Muscle of back (tissue), 11 donors: ENCODE data around the gene MT1B. TPM values are rescaled to one million over a fixed set of nuclear protein-coding genes. Genes with fewer than 3 reads are reported as not detected.
A peak's percentile ranks its signal among the peaks of the same experiment; 100 is the strongest.
"Not testable (repeated sequence)": the region's sequence is repeated elsewhere in the genome, so short reads cannot be mapped to it uniquely, and the experiment has no call there.

Source experiments
- DNase-seq, 3 donors: peaks; one replicate each; pipeline versions ENCODE4 v3.0.0 to v3.0.0-alpha.2; 2013
- polyA plus RNA-seq, 10 donors: library from polyadenylated mRNA; unstranded; fragments of 120-200 nt; gene quantifications; one replicate each; pipeline ENCODE4 v1.2.1, GENCODE V29; 2013; ENCODE audit not compliant: insufficient read length in 10 of 10

MT1B gene
- polyA plus RNA-seq, 10 donors, result 0.38 to 0.46 TPM; not detected in 8

DNA sequence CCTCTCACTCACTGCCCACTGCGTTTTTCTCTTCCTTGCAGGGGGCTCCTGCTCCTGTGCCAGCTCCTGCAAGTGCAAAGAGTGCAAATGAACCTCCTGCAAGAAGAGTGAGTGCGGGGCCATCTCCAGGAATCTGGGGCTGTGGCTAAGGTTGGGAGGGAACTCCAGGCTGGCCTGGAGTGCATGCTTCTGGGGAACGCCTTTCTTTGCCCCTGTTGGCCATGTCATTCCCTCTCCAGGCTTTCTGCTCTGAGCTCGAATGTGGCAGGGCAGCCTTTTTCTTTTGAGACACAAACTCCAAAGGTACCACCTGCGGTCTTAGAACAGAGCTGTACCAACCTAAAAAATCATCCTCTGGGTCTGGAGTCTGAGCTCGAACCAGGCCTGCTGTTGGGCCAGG is 33.5 kb upstream of the MT1B start:
- DNase-seq, result no peak

GRCh38 chr16:56620339-56620897 is 31.3 kb upstream of the MT1B start:
- DNase-seq, result no peak

DNA sequence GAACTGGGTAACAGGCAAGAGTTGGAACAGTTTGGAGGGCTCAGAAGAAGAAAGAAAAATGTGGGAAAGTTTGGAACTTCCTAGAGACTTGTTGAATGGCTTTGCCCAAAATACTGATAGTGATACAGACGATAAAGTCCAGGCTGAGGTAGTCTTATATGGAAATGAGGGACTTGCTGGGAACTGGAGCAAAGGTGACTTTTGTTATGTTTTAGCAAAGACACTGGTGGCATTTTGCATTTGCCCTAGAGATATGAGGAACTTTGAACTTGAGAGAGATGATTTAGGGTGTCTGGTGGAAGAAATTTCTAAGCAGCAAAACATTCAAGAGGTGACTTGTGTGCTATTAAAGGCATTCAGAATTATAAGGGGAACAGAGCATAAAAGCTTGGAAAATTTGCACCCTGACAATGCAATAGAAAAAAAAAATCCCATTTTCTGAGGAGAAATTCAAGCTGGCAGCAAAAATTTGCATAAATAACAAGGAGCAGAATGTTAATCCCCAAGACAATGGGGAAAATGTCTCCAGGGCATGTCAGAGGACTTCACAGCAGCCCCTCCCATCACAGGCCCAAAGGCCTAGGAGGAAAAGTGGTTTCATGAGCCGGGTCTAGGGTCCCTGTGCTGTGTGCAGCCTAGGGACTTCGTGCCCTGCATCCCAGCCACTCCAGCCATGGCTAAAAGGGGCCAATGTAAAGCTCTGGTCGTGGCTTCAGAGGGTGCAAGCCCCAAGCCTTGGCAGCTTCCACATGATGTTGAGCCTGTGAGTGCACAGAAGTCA is 29.8 kb upstream of the MT1B start:
- DNase-seq, result not testable (repeated sequence)

GRCh38 chr16:56623184-56623583 is 28.5 kb upstream of the MT1B start:
- DNase-seq, result not testable (repeated sequence)

DNA sequence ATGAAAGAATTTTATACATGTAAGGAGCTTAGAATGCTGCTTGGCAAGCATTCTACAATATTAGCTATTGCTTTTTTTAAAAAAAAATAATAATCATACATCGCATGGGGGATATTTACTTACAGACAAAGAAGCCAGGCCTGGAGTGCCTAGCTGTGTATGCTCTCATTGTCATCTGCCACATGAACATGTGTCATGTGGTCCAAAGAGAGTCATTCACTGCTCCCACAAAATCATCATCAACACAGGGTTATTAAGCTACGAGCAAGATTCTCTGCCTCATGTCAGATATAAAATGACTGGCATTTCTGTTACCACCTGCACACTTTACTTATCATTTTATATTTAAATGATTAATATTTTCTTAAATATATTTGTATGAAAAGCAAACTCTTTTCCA is 28.0 kb upstream of the MT1B start:
- no peak for DNase-seq

- DNase-seq, result peak; percentile 73 to 87 (median 82)
Measured at GRCh38 chr16:56625140-56625942, 26.3 kb upstream of the MT1B start, which contains the start of gene MT1E. TSS of gene MT1E (plus strand) at chr16:56625781. CDS start at chr16:56625852, 71 bp downstream.

DNA sequence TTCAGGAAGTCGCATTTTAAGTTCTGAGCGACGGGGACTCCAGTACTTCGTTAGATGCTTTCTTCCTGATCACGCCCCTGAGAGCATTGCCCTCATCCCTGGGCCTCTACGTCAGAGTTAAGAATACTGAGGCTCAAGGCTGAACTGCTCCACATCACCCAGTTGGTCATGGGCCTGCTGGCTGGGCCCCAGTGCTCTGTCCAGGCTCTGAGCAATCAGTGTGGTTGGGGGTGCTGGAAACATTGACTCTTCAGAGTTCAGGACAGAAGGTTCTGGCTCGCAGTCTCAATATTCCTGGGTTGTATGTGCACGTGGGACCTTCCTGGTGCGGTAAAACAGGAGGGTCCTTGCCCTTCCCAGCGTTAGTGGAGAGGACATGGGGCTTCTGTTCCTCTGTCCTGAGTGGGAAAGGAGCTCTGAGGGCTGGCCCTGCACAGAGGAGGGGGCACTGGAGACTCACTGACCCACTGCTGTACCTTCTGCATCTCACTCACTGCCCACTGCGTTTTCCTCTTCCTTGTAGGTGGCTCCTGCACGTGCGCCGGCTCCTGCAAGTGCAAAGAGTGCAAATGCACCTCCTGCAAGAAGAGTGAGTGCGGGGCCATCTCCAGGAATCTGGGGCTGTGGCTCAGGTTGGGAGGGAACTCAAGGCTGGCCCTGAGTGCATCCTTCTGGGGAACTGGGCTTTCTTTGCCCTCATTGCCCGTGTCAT is 25.6 kb upstream of the MT1B start:
- DNase-seq, result peak; percentile 47 to 75 (median 59)

GRCh38 chr16:56626685-56627084 is 25.0 kb upstream of the MT1B start:
- no peak for DNase-seq

- DNase-seq, result no peak
Measured at GRCh38 chr16:56628486-56629350, 23.0 kb upstream of the MT1B start.

DNA sequence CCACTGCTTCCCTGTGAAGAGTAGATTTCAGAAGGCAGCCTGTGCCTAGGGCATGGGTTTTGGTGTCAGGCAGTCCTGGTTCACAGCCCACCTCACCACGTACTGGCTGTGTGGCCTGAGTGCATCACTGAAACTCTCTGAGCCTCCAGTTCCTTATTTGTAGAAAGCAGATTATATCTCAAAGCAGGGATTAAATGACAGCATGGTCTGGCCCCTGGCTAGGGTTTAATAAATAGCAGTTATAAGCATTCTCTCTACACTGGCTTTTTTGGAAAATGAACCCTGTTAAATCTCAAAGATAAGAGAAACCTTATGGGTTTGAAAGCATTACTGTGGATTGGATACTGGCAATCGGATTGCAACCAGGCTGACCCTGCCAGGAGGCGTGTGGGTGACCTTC is 22.2 kb upstream of the MT1B start:
- no peak for DNase-seq

GRCh38 chr16:56630134-56630533 is 21.6 kb upstream of the MT1B start:
- no peak for DNase-seq

- no peak for DNase-seq
Measured at GRCh38 chr16:56631197-56631596, 20.5 kb upstream of the MT1B start.

DNA sequence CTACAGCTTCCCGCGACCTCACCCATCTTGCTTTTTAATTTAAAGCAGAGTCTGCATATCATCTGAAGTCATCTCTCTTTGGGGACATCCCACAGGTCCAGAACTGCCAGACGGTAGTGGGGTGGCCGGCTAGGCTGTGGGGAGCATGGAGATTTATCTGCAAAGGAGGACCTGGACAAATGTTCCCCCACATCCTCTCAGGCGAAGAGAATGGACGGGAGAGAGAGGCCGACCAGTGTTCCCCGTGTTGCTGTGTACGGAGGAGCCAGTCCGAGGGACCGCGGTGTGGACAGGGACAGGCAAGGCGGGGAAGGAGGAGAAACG is 19.9 kb upstream of the MT1B start:
- DNase-seq, result no peak

DNA sequence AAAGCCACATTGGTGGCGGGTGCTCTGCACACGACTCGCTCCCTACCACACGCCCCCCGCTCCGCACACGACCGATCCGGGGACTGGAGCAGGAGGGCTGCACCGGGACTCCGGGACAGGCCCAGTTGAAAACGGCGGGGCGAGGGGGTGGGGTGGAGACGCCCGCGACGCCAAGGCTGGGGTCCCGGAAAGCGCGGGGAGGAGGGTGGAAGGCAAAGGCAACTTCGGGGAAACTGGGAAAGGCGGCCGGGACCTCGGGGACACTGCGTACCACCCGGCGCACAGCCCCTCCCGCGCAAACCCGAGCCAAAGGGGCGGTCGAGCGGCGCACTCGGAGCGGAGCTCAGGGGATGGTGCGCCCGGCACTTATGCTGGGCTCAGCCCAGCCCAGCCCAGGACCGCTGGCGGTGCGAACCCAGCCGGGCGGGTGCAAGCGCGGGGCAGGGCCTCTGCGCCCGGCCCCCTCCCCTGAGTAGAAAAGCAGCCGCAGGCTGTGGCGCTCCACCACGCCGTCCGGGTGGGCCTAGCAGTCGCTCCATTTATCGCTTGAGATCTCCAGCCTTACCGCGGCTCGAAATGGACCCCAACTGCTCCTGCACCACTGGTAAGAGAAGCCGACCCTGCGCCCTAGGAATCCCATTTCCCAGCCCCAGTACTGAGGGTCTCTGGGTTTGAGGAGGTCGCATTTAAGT is 19.4 kb upstream of the MT1B start, which contains the start of gene MT1M:
Gene MT1M, plus strand, starts transcription at position 504 of the 692 bp plus-strand sequence. Its CDS starts 73 bp downstream, at position 577.
- peak; percentile 23 to 62 (median 40) for DNase-seq

GRCh38 chr16:56632848-56633365 is 18.8 kb upstream of the MT1B start:
- DNase-seq, result no peak

DNA sequence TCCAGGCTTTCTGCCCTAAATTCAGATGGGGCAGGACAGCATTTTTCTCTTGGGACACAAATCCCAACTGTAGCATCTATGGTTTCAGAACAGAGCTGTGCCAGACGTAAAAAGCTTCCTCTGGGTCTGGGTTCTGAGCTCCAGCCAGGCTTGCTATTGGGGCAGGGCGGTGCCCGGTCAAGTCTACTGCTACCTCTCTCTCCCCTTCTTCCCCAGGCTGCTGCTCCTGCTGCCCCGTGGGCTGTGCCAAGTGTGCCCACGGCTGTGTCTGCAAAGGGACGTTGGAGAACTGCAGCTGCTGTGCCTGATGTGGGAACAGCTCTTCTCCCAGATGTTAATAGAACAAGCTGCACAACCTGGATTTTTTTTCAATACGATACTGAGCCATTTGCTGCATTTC is 18.2 kb upstream of the MT1B start:
- DNase-seq, result no peak

- DNase-seq, result no peak
Measured at GRCh38 chr16:56634715-56635440, 16.8 kb upstream of the MT1B start.

- DNase-seq, result no peak
Measured at GRCh38 chr16:56635441-56635967, 16.2 kb upstream of the MT1B start.
